ENCODE data around the gene HPCA.

DNA sequence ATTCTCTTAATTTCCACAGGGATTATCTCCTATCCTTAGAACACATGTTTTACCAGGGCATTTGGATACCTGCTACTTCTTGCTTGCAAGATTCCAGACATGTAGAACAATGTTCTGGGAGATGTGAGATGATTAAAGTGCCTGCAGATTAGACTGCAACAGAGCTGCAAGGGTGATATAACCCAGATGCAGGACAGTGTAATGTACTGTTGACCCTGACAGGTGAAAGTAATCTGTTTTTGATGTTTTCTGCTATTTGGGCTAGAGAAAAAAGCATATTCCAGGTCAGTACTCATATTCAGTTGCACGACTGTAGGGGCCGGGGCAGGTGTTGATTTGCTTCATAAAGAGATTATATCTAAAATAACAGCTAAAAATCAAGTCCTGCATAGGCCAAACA is 42.0 kb downstream of the HPCA start:
- TF ChIP-seq POLR2A (IDR thresholded peaks at IDR 0.05; ENCODE audit: low read depth, low read length): no peak
- TF ChIP-seq, protein P1, sequence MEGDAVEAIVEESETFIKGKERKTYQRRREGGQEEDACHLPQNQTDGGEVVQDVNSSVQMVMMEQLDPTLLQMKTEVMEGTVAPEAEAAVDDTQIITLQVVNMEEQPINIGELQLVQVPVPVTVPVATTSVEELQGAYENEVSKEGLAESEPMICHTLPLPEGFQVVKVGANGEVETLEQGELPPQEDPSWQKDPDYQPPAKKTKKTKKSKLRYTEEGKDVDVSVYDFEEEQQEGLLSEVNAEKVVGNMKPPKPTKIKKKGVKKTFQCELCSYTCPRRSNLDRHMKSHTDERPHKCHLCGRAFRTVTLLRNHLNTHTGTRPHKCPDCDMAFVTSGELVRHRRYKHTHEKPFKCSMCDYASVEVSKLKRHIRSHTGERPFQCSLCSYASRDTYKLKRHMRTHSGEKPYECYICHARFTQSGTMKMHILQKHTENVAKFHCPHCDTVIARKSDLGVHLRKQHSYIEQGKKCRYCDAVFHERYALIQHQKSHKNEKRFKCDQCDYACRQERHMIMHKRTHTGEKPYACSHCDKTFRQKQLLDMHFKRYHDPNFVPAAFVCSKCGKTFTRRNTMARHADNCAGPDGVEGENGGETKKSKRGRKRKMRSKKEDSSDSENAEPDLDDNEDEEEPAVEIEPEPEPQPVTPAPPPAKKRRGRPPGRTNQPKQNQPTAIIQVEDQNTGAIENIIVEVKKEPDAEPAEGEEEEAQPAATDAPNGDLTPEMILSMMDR (IDR thresholded peaks at IDR 0.05; ENCODE audit: extremely low read depth in 1 of 2, insufficient read depth in 1 of 2, low read depth in 1 of 2, low read length in 2 of 2): no peak
- no peak for TF ChIP-seq POLR2AphosphoS5 (IDR thresholded peaks at IDR 0.05; ENCODE audit: insufficient read depth, low read depth, low read length)
- no peak for TF ChIP-seq EZH2 (IDR thresholded peaks at IDR 0.05; ENCODE audit: borderline replicate concordance, low read depth, low read length, severe bottlenecking)
- TF ChIP-seq, protein P2, sequence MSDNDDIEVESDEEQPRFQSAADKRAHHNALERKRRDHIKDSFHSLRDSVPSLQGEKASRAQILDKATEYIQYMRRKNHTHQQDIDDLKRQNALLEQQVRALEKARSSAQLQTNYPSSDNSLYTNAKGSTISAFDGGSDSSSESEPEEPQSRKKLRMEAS (IDR thresholded peaks at IDR 0.05; ENCODE audit: insufficient read depth, insufficient read length): no peak
- TF ChIP-seq JUN (IDR thresholded peaks at IDR 0.05; ENCODE audit: borderline replicate concordance, insufficient read depth, insufficient read length, low read depth): no peak

Data from endothelial cell of umbilical vein (primary cell).